IPS DF 6.9 (cell line): ENCODE data around the gene EHMT1.

Experiments
- DNase-seq: peaks from one replicate; pipeline ENCODE4 v3.0.0-alpha.2; 2013; ENCODE audit warnings: low read depth, low spot score
- H3K27ac ChIP-seq: one replicate; pipeline ENCODE4 v1.5.1; 2013; ENCODE audit warnings: low read length, control low read depth
- H3K27me3 ChIP-seq: 2 replicates; pipeline ENCODE4 v1.6.1; 2013; ENCODE audit warnings: mild to moderate bottlenecking, low read length; ENCODE audit not compliant: control insufficient read depth, insufficient read depth
- H3K36me3 ChIP-seq: 2 replicates; pipeline ENCODE4 v1.6.1; 2013; ENCODE audit warnings: low read length; ENCODE audit not compliant: control insufficient read depth, insufficient read depth
- H3K4me1 ChIP-seq: 2 replicates; pipeline ENCODE4 v1.6.1; 2013; ENCODE audit warnings: low read length; ENCODE audit not compliant: control insufficient read depth, insufficient read depth
- H3K4me3 ChIP-seq: 2 replicates; pipeline ENCODE4 v1.5.1; 2013; ENCODE audit warnings: mild to moderate bottlenecking, low read length
- H3K9me3 ChIP-seq: 2 replicates; pipeline ENCODE4 v1.6.1; 2013; ENCODE audit warnings: low read length, inconsistent platforms; ENCODE audit not compliant: control insufficient read depth, insufficient read depth
- WGBS: extraction: QIAGEN DNeasy Blood & Tissue Kit; methylation state at CpG from one replicate; pipeline ENCODE4 v1.1.7; 2013; ENCODE audit warnings: mixed read lengths, missing lambda C conversion rate; ENCODE audit not compliant: insufficient read length, insufficient coverage; 5-methylcytosine and 5-hydroxymethylcytosine counted together

Gene EHMT1

DNA sequence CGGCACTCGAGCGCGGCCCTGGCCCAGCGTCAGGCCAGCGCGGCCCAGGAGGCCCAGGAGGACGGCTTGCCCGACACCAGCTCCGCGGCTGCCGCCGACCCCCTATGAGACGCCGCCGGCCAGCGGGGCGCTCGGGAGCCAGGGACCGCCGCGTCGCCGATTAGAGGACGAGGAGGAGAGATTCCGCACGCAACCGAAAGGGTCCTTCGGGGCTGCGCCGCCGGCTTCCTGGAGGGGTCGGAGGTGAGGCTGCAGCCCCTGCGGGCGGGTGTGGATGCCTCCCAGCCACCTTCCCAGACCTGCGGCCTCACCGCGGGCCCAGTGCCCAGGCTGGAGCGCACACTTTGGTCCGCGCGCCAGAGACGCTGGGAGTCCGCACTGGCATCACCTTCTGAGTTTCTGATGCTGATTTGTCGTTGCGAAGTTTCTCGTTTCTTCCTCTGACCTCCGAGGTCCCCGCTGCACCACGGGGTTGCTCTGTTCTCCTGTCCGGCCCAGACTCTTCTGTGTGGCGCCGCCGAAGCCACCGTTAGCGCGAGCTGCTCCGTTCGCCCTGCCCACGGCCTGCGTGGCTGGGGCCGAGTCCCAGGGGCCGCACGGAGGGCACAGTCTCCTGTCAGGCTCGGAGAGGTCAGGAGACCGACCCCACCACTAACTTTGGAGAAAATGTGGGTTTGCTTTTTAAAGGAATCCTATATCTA is 216.2 kb downstream of the EHMT1 start:
- no peak for DNase-seq
- peaks cover 10% of the 10 kb centered on the region; the same call in 1 of the 2 replicates for H3K36me3 ChIP-seq

DNA sequence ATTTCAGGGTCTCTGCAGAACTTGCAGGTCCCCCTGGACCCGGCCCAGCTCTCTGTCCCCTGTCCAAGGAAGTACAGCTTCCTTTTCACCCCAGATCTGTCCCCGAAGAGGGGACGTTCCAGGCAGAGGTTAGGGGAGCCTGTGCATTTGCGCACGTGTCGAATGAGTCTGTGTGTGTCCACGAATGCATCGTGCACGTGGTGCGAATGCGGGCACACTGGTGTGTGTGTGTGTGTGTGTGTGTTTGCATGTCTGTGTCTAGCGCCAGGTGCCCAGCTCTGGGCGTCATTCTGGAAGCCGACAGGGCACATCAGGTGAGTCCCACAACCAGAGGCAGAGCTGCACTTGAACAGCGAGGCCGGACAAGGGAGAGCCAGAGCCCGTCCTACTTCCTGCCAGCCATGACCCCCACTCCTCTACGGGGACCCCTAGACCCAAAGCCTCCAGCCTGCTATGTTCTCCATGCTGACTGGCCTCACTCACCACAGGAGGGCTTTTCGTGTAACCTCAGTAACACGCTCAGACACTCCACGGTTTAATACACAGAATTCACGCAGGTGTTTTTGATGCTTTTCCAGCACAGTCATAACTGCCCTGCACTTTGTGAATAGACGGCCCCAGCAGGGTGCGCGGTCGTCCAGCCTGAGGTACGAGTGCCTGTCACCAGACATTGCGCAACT is 217.5 kb downstream of the EHMT1 start:
- WGBS, result no CpG with 5 or more reads among the region's 28 CpGs
- Histone ChIP-seq H3K27me3 (no peaks in the 10 kb centered on the region), H3K4me1 (no peaks in the 10 kb centered on the region), H3K4me3 (no peak overlapping the region), H3K9me3 (no peaks in the 10 kb centered on the region), H3K27ac (no peak overlapping the region), H3K36me3 (peaks cover 10% of the 10 kb centered on the region; the same call in 1 of the 2 replicates)
- no peak for DNase-seq

More for the DNA sequence above, 216.2 kb downstream of the EHMT1 start:
- WGBS, result no CpG with 5 or more reads among the region's 66 CpGs
- Histone ChIP-seq H3K4me1 (no peaks in the 10 kb centered on the region), H3K9me3 (no peaks in the 10 kb centered on the region), H3K4me3 (no peak overlapping the region), H3K27me3 (no peaks in the 10 kb centered on the region), H3K27ac (no peak overlapping the region)

- no peak for DNase-seq
- H3K4me3 ChIP-seq, result no peak overlapping the region
- H3K4me1 ChIP-seq, result no peaks in the 10 kb centered on the region
- no peak overlapping the region for H3K27ac ChIP-seq
- peaks cover 10% of the 10 kb centered on the region; the same call in 1 of the 2 replicates for H3K36me3 ChIP-seq
- WGBS, result no CpG with 5 or more reads among the region's 12 CpGs
- H3K9me3 ChIP-seq, result no peaks in the 10 kb centered on the region
- no peaks in the 10 kb centered on the region for H3K27me3 ChIP-seq
Observed at GRCh38 chr9:137836831-137837241, 218.0 kb downstream of the EHMT1 start.

- Histone ChIP-seq H3K4me1 (no peaks in the 10 kb centered on the region), H3K27ac (no peak overlapping the region), H3K4me3 (no peak overlapping the region), H3K36me3 (peaks cover 9% of the 10 kb centered on the region; the same call in 1 of the 2 replicates), H3K27me3 (no peaks in the 10 kb centered on the region), H3K9me3 (no peaks in the 10 kb centered on the region)
- WGBS, result no CpG with 5 or more reads among the region's 20 CpGs
- no peak for DNase-seq
Observed at GRCh38 chr9:137837345-137838278, 218.8 kb downstream of the EHMT1 start.

DNA sequence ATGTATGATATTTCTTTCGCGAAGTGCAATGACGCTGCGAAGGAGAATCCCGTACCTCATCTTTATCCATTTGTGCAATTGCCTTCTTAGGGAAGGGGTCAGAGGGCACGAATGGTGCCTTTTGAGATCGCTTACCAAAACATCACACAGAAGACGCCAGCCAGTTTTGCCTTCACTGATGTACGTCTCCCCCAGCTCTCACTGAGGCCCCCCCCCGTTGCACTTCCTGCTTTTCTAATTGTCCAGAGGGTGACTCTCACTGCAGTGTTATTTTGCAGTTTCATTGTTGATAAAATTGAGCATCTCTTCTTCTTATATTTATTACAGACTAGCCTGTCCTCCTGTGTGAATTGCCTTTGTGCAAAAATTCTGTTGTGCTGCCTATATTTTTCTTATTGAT is 219.8 kb downstream of the EHMT1 start:
- no peak for DNase-seq
- Histone ChIP-seq H3K36me3 (peaks cover 4% of the 10 kb centered on the region; the same call in 1 of the 2 replicates), H3K27me3 (no peaks in the 10 kb centered on the region), H3K9me3 (no peaks in the 10 kb centered on the region), H3K4me3 (no peak overlapping the region), H3K4me1 (no peaks in the 10 kb centered on the region), H3K27ac (no peak overlapping the region)
- no CpG with 5 or more reads among the region's 10 CpGs for WGBS

- Histone ChIP-seq H3K27me3 (no peaks in the 10 kb centered on the region), H3K27ac (no peak overlapping the region), H3K9me3 (no peaks in the 10 kb centered on the region), H3K4me3 (no peak overlapping the region), H3K36me3 (no peaks in the 10 kb centered on the region), H3K4me1 (no peaks in the 10 kb centered on the region)
- no CpG with 5 or more reads among the region's 9 CpGs for WGBS
- no peak for DNase-seq
Observed at GRCh38 chr9:137843355-137843754, 224.6 kb downstream of the EHMT1 start.

DNA sequence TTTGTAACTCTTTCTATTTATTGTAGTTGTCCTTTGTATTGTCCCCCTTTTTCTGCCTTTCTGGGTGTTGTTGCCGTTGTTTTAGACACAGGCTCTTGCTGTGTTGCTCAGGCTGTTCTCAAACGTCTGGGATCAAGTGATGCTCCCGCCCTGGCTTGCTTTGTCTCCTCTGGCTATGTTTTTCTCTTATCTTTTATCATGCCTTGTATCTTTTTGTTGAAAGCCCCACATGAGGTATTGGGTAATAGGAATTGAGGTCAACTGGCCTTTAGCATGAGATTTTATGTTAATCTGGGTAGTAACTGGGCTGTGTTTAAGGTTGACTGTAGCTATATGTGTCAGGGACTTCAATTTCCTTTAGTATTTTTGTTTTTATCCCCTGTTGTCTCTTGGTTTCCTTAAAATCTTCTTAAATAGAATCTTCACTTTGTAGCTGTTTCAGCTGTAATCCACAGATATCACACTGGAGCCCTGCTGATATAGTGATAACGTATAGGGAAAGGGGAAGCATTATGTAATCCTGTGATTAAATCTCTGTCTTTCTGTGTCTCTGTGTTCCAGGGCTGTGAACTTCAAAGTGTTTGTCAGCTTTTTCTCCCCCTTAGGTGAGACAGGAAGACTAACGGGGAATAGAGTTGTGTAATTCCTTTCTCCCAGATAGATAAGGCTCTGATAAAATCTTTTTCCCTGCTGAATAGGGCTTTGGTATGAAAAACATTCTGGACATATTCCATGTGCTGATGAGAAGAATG is 232.9 kb downstream of the EHMT1 start:
- H3K36me3 ChIP-seq, result no peaks in the 10 kb centered on the region
- WGBS, result no CpG with 5 or more reads among the region's 5 CpGs
- H3K9me3 ChIP-seq, result no peaks in the 10 kb centered on the region
- DNase-seq, result no peak
- no peak overlapping the region for H3K4me3 ChIP-seq
- H3K4me1 ChIP-seq, result no peaks in the 10 kb centered on the region
- H3K27ac ChIP-seq, result no peak overlapping the region
- no peaks in the 10 kb centered on the region for H3K27me3 ChIP-seq

DNA sequence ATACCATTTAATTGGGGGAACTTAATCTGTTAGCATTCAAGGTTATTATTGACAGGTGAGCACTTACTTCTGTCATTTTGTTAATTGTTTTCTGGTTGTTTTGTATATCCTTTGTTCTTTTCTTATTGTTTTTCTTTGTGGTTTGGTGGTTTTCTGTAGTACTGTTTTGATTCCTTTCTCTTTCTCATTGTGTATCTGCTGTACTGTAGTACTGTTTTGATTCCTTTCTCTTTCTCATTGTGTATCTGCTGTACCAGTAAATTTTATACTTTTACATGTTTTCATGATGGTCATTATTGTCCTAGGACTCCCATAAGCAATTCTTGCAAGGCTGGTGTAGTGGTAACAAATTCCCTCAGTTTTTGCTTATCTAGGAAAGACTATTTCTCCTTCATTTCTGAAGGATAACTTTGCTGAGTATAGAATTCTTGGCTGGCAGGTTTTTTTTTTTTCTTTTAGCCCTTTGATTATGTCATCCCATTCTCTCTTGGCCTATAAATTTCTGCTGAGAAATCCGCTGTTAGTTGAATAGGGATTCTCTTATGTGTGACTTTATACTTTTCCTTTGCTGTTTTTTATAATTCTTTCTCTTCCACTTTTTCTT is 234.7 kb downstream of the EHMT1 start:
- Histone ChIP-seq H3K4me1 (no peaks in the 10 kb centered on the region), H3K36me3 (no peaks in the 10 kb centered on the region), H3K4me3 (no peak overlapping the region), H3K27me3 (no peaks in the 10 kb centered on the region), H3K27ac (no peak overlapping the region), H3K9me3 (no peaks in the 10 kb centered on the region)
- WGBS, result no CpG with 5 or more reads among the region's 1 CpG
- no peak for DNase-seq

- Histone ChIP-seq H3K9me3 (no peaks in the 10 kb centered on the region), H3K27ac (no peak overlapping the region), H3K27me3 (no peaks in the 10 kb centered on the region), H3K4me3 (no peak overlapping the region), H3K36me3 (no peaks in the 10 kb centered on the region), H3K4me1 (no peaks in the 10 kb centered on the region)
- no peak for DNase-seq
- no CpG with 5 or more reads among the region's 1 CpG for WGBS
Observed at GRCh38 chr9:137860361-137860760, 241.6 kb downstream of the EHMT1 start.
